A172 (cell line): Measurements from ENCODE around the gene ATAD5. TPM values are rescaled to one million over a fixed set of nuclear protein-coding genes. Genes with fewer than 3 reads are reported as not detected.

Experiments used
- total RNA-seq: library from RNA; depleted of rRNA; stranded (reverse); fragments of >200 nt; shearing (Covaris generic); gene quantifications from 2 replicates; pipeline ENCODE4 v1.2.3, GENCODE V29; 2014; rRNA removed

Gene ATAD5
- total RNA-seq, 1 experiment from 2014 or later: 13.2 TPM

Other genes starting within 250 kb of the ATAD5 start
- gene CRLF3, start 7.3 kb upstream of the ATAD5 start, total RNA-seq: 23.0 and 23.6 TPM in 2 replicates
- 19.4 and 48.2 TPM in 2 replicates for gene TEFM, start 74.3 kb downstream of the ATAD5 start, total RNA-seq
- 2.0 and 3.2 TPM in 2 replicates for gene ADAP2, start 90.0 kb downstream of the ATAD5 start, total RNA-seq
- gene RNF135, start 139.1 kb downstream of the ATAD5 start, total RNA-seq: 24.4 and 26.8 TPM in 2 replicates